AG10803 (cell line): ENCODE results near the gene PARD3.

ENCODE experiments used
- DNase-seq: peaks from one replicate; pipeline ENCODE4 v3.0.0; 2010; ENCODE audit warnings: low read depth
- H3K4me3 ChIP-seq: 2 replicates; pipeline ENCODE4 v1.5.1; 2011; ENCODE audit warnings: mild to moderate bottlenecking, low read length, control low read depth
- CTCF ChIP-seq: conservative IDR thresholded peaks from 2 replicates; pipeline ENCODE4 v1.5.1; 2011; ENCODE audit warnings: mild to moderate bottlenecking, low read length, control low read depth, inconsistent platforms

Gene PARD3

DNA sequence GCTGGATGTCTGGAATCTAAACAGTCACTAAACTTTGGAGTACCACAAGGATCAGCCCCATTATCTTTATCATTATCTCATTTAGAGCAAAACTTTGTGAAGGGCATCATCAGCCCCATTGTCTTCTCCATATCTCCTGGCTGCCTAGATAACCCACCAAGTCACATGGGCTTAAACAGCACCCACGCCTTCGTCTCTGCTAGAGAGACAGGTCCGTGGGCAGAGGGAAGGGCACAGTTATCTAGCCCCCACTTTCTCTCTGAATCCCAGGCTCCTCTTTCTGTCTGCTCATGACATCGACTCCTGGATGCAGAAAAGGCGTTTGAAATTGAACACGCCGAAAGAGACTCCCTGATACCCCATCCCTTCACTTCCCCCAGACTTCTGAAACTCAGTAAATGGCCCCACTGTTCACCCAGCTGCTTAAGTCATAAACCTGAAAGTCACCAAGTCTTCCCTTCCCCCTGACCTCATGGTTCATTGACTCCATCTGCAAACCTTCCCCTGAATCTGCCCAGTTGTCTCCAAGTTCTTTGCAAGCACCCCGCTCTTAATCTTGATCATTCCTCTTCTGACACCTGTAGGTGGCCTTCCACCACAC lies 20.9 kb upstream of the PARD3 start:
- no peak overlapping the region for H3K4me3 ChIP-seq
- TF ChIP-seq CTCF = no peak
- no peak for DNase-seq

- DNase-seq = no peak
- TF ChIP-seq CTCF = no peak
- no peak overlapping the region for H3K4me3 ChIP-seq
Observed at GRCh38 chr10:34834274-34834673, 19.2 kb upstream of the PARD3 start.

DNA sequence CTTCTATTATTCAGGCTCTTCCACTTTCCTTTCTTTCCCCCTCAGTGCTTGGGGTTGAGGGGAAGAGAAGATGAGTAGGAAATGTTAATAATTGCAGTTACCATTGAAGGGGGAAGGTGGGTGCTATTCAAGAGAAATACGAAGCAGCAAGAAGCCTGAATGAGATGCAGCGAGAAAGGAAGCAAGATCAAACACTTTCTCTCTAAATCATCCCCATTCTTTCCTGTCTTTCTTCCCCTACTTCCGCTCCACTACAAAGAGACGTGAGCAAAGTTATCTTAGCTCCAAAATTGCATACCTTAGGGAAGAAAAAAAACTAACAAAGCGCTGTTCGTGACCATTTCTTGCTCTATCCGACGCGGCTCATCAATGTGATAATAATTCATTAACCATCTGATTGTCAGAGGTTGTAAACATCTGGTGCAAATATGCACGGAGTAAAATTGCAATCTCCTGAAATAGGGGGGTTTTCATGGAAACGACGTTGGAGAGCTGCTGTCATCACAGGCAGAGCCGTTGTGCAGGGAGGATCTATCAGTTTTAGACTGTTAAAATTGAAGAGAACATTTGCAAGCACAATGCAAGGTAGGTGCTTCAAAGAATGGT lies 15.2 kb upstream of the PARD3 start:
- peak; percentile 66 for DNase-seq
- peak overlapping the region; percentile 12 for H3K4me3 ChIP-seq
- TF ChIP-seq CTCF = no peak

- H3K4me3 ChIP-seq = no peak overlapping the region
- peak; percentile 15 for DNase-seq
- no peak for TF ChIP-seq CTCF
Observed at GRCh38 chr10:34826857-34827766, 12.0 kb upstream of the PARD3 start.

DNA sequence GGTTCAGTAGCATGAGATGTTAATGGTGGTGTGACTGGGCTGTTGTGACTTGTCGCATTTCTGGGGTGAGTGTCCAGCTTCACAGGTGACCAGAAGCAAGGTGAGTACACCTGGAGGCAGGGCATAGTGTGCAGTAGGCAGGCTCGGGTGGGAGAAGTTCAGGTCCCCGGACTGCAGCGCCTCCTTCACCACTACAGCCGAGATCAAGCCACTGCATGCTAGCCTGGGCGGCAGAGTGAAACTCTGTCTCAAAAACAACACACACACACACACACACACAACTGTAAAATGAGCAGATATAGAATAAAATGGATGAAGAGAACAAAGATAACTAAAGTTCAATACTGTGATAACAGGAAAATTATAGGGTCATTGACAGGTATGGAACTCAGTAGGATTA lies 11.1 kb upstream of the PARD3 start:
- no peak for TF ChIP-seq CTCF
- H3K4me3 ChIP-seq = no peak overlapping the region
- DNase-seq = no peak

- H3K4me3 ChIP-seq = no peak overlapping the region
- no peak for DNase-seq
- no peak for TF ChIP-seq CTCF
Observed at GRCh38 chr10:34825414-34825813, 10.3 kb upstream of the PARD3 start.
